GM13976 (cell line): ENCODE data around the gene CDK5RAP2.

Experiments
- DNase-seq: peaks from one replicate; pipeline ENCODE4 v3.0.0; 2012; ENCODE audit warnings: low spot score
- CTCF ChIP-seq: IDR thresholded peaks from 2 replicates; pipeline ENCODE4 v1.5.1; 2012; ENCODE audit warnings: borderline replicate concordance, mild to moderate bottlenecking; ENCODE audit not compliant: insufficient read depth; ENCODE audit errors: extremely low read depth, missing control alignments, control extremely low read depth
- in situ Hi-C: fragments of 300-500 bp; cut with MboI; formaldehyde crosslinking; loops from one replicate; pipeline ENCODE4 v1.12.0; 2022; ENCODE audit warnings: low sequenced_read_pairs, mixed read lengths, inconsistent platforms; ENCODE audit not compliant: unreplicated experiment

Gene CDK5RAP2

GRCh38 chr9:120350596-120350995 is 229.4 kb downstream of the CDK5RAP2 start:
- DNase-seq = no peak
- no peak for TF ChIP-seq CTCF
- in situ Hi-C loops = no loop called here

- in situ Hi-C loops = no loop called here
- DNase-seq = peak; percentile 69
- peak; percentile 38 for TF ChIP-seq CTCF
These were observed 231.0 kb downstream of the CDK5RAP2 start for GRCh38 chr9:120348951-120349429.

GRCh38 chr9:120345379-120345778 is 234.6 kb downstream of the CDK5RAP2 start:
- TF ChIP-seq CTCF = no peak
- in situ Hi-C loops = no loop called here
- DNase-seq = no peak

GRCh38 chr9:120344230-120344629 is 235.7 kb downstream of the CDK5RAP2 start:
- TF ChIP-seq CTCF = no peak
- in situ Hi-C loops = no loop called here
- DNase-seq = no peak

GRCh38 chr9:120343416-120343815 is 236.6 kb downstream of the CDK5RAP2 start:
- no peak for DNase-seq
- no peak for TF ChIP-seq CTCF
- in situ Hi-C loops = no loop called here
